Measurements from ENCODE around the gene FOSL2. TPM values are rescaled to one million over a fixed set of nuclear protein-coding genes. Genes with fewer than 3 reads are reported as not detected.

The FOSL2 gene
- total RNA-seq, 1 donor from 2014 or later, result 10.4 TPM

DNA sequence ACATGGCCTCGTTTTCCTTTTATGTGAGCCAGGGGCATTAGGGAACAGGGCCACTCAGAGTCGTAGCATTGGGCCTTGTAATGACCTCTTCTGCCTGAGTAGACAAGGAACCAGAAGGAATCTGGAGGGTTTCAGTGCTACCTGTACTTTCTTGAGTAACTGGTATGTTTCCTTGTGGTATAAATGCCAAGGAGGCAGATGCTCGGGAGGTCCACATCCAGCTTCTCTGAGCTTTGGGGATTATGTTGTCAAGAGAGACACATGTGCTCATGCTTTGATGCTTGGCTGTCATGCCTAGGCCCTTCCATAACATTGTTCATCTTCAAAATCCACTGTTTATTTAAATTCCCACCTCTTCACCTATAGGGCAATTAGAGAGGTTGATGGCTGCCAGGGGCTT lies 26.3 kb downstream of the FOSL2 start:
- no peak overlapping the region for H3K9ac ChIP-seq (ENCODE audit: low read depth in 1 of 3, low read length in 3 of 3)
- H3K27me3 ChIP-seq (ENCODE audit: control insufficient read depth in 3 of 3, insufficient read depth in 3 of 3, low read length in 3 of 3), result no peaks in the 10 kb centered on the region
- no peak overlapping the region for H3K27ac ChIP-seq (ENCODE audit: low read depth, low read length)
- H3K4me1 ChIP-seq (ENCODE audit: control insufficient read depth in 3 of 3, insufficient read depth in 3 of 3, low read length in 3 of 3), result peaks cover 15 to 18% (median 16%) of the 10 kb centered on the region in 3 donors
- H3K9me3 ChIP-seq (ENCODE audit: control insufficient read depth in 3 of 3, low read length in 3 of 3), result no peaks in the 10 kb centered on the region
- H3K36me3 ChIP-seq (ENCODE audit: control insufficient read depth in 3 of 3, insufficient read depth in 3 of 3, low read length in 3 of 3), result peaks cover 4 to 13% (median 4%) of the 10 kb centered on the region in 3 donors
- H3K4me3 ChIP-seq (ENCODE audit: low read length in 3 of 3), result no peak overlapping the region

DNA sequence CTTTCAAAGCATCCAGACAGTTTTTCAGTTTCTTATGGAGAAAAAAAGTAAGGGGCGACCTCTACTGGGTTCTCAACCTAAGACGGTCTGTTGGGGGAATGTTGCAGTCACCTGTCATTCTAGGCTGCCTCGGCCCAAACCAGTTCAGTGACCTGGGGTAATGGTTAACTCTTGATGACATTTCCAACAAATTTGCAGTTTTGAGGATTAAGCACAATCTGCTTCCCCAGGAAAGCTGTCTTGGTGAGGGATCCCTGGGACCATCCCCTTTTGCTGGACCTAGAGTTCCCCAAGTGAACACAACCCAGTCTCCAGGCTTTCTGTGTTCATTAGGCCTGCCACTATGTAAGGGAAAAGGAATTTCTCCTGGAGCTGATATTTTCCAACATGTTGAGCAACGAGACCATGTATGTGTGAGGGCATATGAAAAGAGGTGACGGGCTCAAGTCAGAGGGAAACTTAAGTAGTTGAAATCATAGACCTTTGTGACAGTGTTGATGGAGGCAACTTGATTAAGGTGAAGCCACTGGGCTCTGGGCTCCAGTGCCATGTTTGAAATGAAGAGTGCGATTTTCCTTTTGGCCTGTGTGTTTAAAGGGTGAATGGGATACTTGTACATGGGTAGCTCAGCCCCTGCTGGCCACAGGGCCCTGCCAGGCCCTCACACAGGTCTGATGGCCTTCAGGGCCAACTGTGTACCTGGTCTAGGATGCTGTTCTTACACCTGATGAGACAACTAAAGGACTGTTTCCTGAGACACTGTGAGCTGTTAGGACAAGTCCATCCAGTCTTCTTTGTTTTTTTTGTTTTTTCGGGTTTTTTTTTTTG lies 27.0 kb downstream of the FOSL2 start:
- Histone ChIP-seq H3K4me1 (ENCODE audit: control insufficient read depth in 3 of 3, insufficient read depth in 3 of 3, low read length in 3 of 3) (peaks cover 9 to 11% (median 9%) of the 10 kb centered on the region in 3 donors), H3K36me3 (ENCODE audit: control insufficient read depth in 3 of 3, insufficient read depth in 3 of 3, low read length in 3 of 3) (peaks cover 2 to 12% (median 4%) of the 10 kb centered on the region in 3 donors), H3K27me3 (ENCODE audit: control insufficient read depth in 3 of 3, insufficient read depth in 3 of 3, low read length in 3 of 3) (no peaks in the 10 kb centered on the region), H3K27ac (ENCODE audit: low read depth, low read length) (no peak overlapping the region), H3K9ac (ENCODE audit: low read depth in 1 of 3, low read length in 3 of 3) (no peak overlapping the region), H3K4me3 (ENCODE audit: low read length in 3 of 3) (no peak overlapping the region), H3K9me3 (ENCODE audit: control insufficient read depth in 3 of 3, low read length in 3 of 3) (no peaks in the 10 kb centered on the region)

DNA sequence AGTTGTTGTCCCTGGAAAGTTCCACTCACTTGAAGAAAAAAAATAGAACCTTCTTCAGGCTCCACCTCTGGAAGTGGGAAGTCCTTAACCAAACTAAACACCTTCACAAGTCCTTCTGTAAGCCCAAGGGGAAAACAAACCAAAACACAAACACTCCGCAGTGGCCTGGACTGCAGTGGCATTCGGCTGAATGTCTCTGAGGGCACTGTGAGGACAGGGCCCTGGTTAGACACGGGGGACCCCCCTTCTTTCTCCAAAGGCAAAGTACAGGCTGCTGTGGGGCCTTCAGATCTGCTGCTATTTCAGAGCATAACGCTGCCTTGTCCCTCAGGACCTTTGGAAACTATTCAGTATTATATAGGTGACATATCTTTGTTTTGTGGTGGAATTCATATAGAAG lies 28.1 kb downstream of the FOSL2 start:
- Histone ChIP-seq H3K9ac (ENCODE audit: low read depth in 1 of 3, low read length in 3 of 3) (no peak overlapping the region), H3K4me1 (ENCODE audit: control insufficient read depth in 3 of 3, insufficient read depth in 3 of 3, low read length in 3 of 3) (peaks cover 0 to under 1% (median 0%) of the 10 kb centered on the region in 3 donors), H3K27me3 (ENCODE audit: control insufficient read depth in 3 of 3, insufficient read depth in 3 of 3, low read length in 3 of 3) (no peaks in the 10 kb centered on the region), H3K27ac (ENCODE audit: low read depth, low read length) (no peak overlapping the region), H3K9me3 (ENCODE audit: control insufficient read depth in 3 of 3, low read length in 3 of 3) (no peaks in the 10 kb centered on the region), H3K4me3 (ENCODE audit: low read length in 3 of 3) (no peak overlapping the region), H3K36me3 (ENCODE audit: control insufficient read depth in 3 of 3, insufficient read depth in 3 of 3, low read length in 3 of 3) (peaks cover under 1 to 1% (median 1%) of the 10 kb centered on the region in 3 donors)

DNA sequence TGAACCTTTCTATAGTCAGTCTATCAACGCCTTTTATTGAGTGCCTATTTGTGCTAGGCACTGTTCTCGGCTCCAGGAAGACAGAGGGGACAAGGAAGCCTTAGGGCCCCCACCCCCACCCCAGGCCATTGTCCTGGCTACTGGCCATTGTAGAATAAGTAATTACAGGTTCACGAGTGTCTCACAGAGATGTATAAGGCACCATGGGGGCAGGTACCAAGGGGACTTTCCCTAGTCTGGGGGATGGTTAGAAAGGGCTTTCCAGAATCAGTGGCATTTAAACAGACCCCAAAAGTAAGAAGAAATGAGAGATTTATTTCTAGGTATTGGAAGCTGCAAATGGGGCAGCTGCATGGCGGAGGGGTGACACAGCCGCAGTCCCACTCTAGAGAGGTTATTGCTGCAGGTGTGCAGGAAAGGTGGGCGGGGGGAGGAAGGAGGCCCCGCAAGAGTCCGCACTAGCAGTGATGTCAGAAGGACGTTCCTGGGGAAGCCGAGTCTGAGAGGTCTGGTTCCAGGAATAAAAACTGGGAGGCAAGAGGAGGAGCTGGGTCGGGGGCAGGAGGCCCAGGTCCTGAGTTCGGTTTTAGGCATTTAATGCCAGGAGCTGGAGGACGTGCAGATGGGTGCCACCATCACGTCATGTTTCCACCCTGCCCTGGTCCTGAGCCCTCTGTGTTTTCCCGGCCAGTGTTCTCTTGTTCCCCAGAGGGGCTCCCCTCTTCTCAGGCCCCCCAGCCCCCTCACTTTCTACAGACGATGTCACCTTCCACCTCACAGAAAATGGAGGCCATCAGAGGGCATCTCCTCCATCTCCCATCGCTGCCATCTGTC lies 30.5 kb downstream of the FOSL2 start:
- Histone ChIP-seq H3K36me3 (ENCODE audit: control insufficient read depth in 3 of 3, insufficient read depth in 3 of 3, low read length in 3 of 3) (peaks cover 0 to 2% (median 0%) of the 10 kb centered on the region in 3 donors), H3K4me3 (ENCODE audit: low read length in 3 of 3) (no peak overlapping the region), H3K9me3 (ENCODE audit: control insufficient read depth in 3 of 3, low read length in 3 of 3) (no peaks in the 10 kb centered on the region), H3K27ac (ENCODE audit: low read depth, low read length) (no peak overlapping the region), H3K27me3 (ENCODE audit: control insufficient read depth in 3 of 3, insufficient read depth in 3 of 3, low read length in 3 of 3) (no peaks in the 10 kb centered on the region), H3K4me1 (ENCODE audit: control insufficient read depth in 3 of 3, insufficient read depth in 3 of 3, low read length in 3 of 3) (no peaks in the 10 kb centered on the region), H3K9ac (ENCODE audit: low read depth in 1 of 3, low read length in 3 of 3) (no peak overlapping the region)

DNA sequence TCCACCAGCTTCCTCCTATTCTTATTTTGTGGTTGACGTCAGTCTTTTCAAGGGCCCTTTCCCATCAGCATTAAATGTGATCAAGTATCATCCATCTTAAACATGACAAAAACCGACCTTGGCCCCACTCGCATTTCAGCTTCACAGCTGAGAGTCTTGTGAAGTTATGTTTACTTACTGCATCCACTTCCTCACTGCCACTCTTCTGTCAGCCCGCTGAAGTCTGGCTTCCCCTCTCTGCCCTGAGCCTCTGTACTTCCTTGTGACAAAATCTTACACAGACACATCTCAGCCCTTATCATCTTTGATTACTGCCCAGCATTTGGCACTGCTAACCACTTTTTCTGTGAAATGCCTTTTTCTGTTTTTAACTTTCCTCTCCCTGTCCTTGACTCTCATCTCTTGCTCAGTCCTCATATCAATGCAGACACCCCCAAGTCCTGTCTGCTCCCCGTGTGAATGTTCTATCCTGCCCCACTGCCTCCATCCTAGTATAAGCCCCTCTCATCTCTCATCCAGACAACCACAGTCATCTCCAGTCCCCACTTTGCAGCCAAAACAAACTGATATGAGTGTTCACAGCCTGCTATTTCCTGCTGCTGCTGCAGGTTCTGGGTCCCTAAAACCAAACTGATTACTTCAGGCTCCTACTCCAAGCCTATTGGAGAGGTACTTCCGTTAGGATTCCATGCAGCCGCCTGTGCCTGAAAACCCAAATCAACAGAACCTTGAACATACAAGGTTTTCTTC lies 31.4 kb downstream of the FOSL2 start:
- no peak overlapping the region for H3K27ac ChIP-seq (ENCODE audit: low read depth, low read length)
- no peaks in the 10 kb centered on the region for H3K27me3 ChIP-seq (ENCODE audit: control insufficient read depth in 3 of 3, insufficient read depth in 3 of 3, low read length in 3 of 3)
- H3K9me3 ChIP-seq (ENCODE audit: control insufficient read depth in 3 of 3, low read length in 3 of 3), result no peaks in the 10 kb centered on the region
- no peaks in the 10 kb centered on the region for H3K4me1 ChIP-seq (ENCODE audit: control insufficient read depth in 3 of 3, insufficient read depth in 3 of 3, low read length in 3 of 3)
- peaks cover 0 to 2% (median 0%) of the 10 kb centered on the region in 3 donors for H3K36me3 ChIP-seq (ENCODE audit: control insufficient read depth in 3 of 3, insufficient read depth in 3 of 3, low read length in 3 of 3)
- H3K9ac ChIP-seq (ENCODE audit: low read depth in 1 of 3, low read length in 3 of 3), result no peak overlapping the region
- H3K4me3 ChIP-seq (ENCODE audit: low read length in 3 of 3), result no peak overlapping the region

DNA sequence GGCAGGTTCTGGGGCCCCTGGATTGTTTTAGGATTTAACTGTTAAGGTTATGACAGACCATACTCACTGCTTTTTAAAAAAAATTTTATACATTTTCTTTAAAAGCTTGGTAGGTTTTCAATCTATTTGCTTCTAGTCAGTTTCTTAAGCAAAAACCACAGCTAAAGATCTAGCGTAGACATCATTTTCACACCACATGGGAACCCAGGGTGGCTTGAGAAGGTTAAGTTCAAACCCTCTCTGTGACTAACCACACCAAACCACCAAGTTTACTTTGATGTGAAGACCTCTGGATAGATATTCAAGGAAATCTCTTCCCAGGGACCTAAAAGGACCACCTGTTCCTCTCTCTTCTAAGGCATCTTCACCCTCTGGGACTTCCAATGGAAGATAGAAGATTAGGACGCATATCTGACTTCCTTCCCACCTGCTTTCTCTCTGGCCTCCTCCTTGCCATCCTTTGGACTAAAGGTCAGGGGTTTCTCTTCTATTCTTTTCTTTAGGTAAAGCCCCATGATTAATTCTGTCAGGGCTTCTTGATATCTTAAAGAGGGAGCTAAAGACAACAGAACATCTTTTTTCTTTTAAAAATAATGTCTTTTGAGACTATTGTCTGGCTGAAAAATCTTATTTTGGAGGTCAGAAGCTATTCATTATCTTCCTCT lies 32.3 kb downstream of the FOSL2 start:
- H3K9ac ChIP-seq (ENCODE audit: low read depth in 1 of 3, low read length in 3 of 3), result no peak overlapping the region
- no peak overlapping the region for H3K4me3 ChIP-seq (ENCODE audit: low read length in 3 of 3)
- H3K27ac ChIP-seq (ENCODE audit: low read depth, low read length), result no peak overlapping the region
- H3K9me3 ChIP-seq (ENCODE audit: control insufficient read depth in 3 of 3, low read length in 3 of 3), result no peaks in the 10 kb centered on the region
- no peaks in the 10 kb centered on the region for H3K27me3 ChIP-seq (ENCODE audit: control insufficient read depth in 3 of 3, insufficient read depth in 3 of 3, low read length in 3 of 3)
- H3K36me3 ChIP-seq (ENCODE audit: control insufficient read depth in 3 of 3, insufficient read depth in 3 of 3, low read length in 3 of 3), result peaks cover 0 to 2% (median 0%) of the 10 kb centered on the region in 3 donors
- H3K4me1 ChIP-seq (ENCODE audit: control insufficient read depth in 3 of 3, insufficient read depth in 3 of 3, low read length in 3 of 3), result no peaks in the 10 kb centered on the region

DNA sequence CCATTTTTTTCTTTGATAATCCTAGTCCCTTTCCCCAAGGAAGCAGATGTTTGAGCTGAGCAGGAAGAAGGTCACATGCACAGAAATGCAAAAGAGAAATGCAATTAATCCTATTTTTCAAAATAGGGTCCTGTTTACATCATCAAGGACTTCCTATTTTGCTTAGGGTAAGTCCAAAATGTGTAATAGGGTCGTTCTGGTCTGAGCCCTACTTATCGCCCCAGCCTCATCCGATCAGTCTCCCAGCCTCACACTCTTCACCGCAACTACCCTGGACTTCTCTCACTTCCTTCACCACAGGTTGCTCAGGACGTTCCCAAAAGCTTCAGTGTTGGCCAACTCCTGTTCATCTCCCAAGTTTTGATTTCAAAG lies 32.8 kb downstream of the FOSL2 start:
- Histone ChIP-seq H3K27ac (ENCODE audit: low read depth, low read length) (no peak overlapping the region), H3K36me3 (ENCODE audit: control insufficient read depth in 3 of 3, insufficient read depth in 3 of 3, low read length in 3 of 3) (peaks cover 0 to 2% (median 0%) of the 10 kb centered on the region in 3 donors), H3K4me1 (ENCODE audit: control insufficient read depth in 3 of 3, insufficient read depth in 3 of 3, low read length in 3 of 3) (no peaks in the 10 kb centered on the region), H3K9ac (ENCODE audit: low read depth in 1 of 3, low read length in 3 of 3) (no peak overlapping the region), H3K4me3 (ENCODE audit: low read length in 3 of 3) (no peak overlapping the region), H3K9me3 (ENCODE audit: control insufficient read depth in 3 of 3, low read length in 3 of 3) (no peaks in the 10 kb centered on the region), H3K27me3 (ENCODE audit: control insufficient read depth in 3 of 3, insufficient read depth in 3 of 3, low read length in 3 of 3) (no peaks in the 10 kb centered on the region)

DNA sequence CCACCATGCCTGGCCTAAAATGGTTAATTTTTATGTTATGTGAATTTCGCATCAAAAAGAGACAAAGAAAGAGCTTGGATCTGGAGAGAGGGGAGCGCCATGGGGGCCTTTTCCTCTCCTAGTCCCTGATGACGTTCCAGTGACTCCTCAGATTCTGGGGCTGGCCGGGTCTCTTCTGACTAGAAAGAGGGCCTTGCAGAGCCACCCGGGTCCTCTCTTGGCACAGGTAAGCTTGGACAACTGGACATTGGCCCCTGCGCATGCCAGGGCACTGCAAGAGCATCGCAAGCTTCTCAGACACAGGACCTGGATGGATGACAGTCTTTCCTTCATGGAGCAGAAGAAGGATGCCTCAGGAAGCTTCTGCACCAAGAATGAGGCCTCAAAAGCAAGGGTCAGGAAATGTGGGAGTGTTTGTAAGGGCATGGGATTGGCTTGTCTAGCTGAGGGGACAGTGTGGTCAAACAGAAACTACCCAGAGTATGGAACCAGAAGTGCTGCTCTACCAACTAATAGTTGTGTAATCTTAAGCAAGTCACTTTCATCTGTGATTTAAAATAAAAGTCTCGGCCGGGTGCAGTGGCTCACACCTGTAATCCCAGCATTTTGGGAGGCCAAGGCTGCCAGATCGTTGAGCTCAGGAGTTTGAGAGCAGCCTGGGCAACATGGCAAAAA lies 35.2 kb downstream of the FOSL2 start:
- no peaks in the 10 kb centered on the region for H3K27me3 ChIP-seq (ENCODE audit: control insufficient read depth in 3 of 3, insufficient read depth in 3 of 3, low read length in 3 of 3)
- H3K36me3 ChIP-seq (ENCODE audit: control insufficient read depth in 3 of 3, insufficient read depth in 3 of 3, low read length in 3 of 3), result peaks cover 0 to 2% (median 0%) of the 10 kb centered on the region in 3 donors
- no peaks in the 10 kb centered on the region for H3K4me1 ChIP-seq (ENCODE audit: control insufficient read depth in 3 of 3, insufficient read depth in 3 of 3, low read length in 3 of 3)
- no peak overlapping the region for H3K27ac ChIP-seq (ENCODE audit: low read depth, low read length)
- no peak overlapping the region for H3K9ac ChIP-seq (ENCODE audit: low read depth in 1 of 3, low read length in 3 of 3)
- no peak overlapping the region for H3K4me3 ChIP-seq (ENCODE audit: low read length in 3 of 3)
- H3K9me3 ChIP-seq (ENCODE audit: control insufficient read depth in 3 of 3, low read length in 3 of 3), result peaks cover 0 to 1% (median 0%) of the 10 kb centered on the region in 3 donors

DNA sequence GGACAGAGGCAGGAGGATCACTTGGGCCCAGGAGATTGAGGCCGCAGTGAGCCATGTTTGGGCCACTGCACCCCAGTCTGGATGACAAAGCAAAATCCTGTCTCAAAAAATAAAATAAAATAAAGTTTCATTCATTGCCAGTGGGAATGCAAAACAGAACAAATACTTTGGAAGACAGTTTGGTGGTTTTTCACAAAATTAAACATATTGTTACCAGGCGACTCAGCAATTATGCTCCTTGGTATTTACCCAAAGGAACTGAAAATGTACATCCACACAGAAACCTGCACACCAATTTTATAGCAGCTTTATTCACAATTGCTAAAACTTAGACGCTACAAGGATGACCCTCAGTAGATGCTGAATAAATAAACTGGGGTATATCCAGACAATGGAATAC lies 35.8 kb downstream of the FOSL2 start:
- no peak overlapping the region for H3K4me3 ChIP-seq (ENCODE audit: low read length in 3 of 3)
- H3K9ac ChIP-seq (ENCODE audit: low read depth in 1 of 3, low read length in 3 of 3), result no peak overlapping the region
- no peaks in the 10 kb centered on the region for H3K27me3 ChIP-seq (ENCODE audit: control insufficient read depth in 3 of 3, insufficient read depth in 3 of 3, low read length in 3 of 3)
- peaks cover 0 to 2% (median 0%) of the 10 kb centered on the region in 3 donors for H3K36me3 ChIP-seq (ENCODE audit: control insufficient read depth in 3 of 3, insufficient read depth in 3 of 3, low read length in 3 of 3)
- no peaks in the 10 kb centered on the region for H3K4me1 ChIP-seq (ENCODE audit: control insufficient read depth in 3 of 3, insufficient read depth in 3 of 3, low read length in 3 of 3)
- H3K27ac ChIP-seq (ENCODE audit: low read depth, low read length), result no peak overlapping the region
- peaks cover 0 to 6% (median 0%) of the 10 kb centered on the region in 3 donors for H3K9me3 ChIP-seq (ENCODE audit: control insufficient read depth in 3 of 3, low read length in 3 of 3)
